ENCODE data around the gene SFT2D1. TPM values are rescaled to one million over a fixed set of nuclear protein-coding genes. Genes with fewer than 3 reads are reported as not detected.

Gene SFT2D1
- total RNA-seq, 1 experiment from 2014 or later = 54.1 TPM

DNA sequence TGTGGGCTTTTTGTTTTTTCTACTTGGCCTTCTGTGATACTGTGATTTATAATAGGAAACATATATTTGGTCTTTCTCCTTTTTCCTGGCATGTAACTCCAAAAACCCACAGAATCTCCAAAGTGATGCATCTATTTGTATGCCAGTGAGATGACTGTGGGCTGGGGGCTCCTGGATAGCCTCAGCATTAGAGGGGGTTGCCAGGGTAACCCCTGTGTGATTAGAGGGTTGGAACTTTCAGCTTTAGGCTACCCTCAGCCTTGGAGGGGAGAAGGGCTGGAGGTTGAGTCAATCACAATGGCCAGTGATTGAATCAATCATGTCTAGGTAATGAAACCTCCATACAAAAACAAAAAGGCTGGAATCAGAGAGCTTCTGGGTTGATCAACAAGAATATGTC lies 10.6 kb upstream of the SFT2D1 start:
- Histone ChIP-seq H3K4me3 (ENCODE audit: low read depth in 2 of 2, low read length in 2 of 2) (no peak overlapping the region), H3K4me1 (ENCODE audit: control insufficient read depth, insufficient read depth, low read length) (no peaks in the 10 kb centered on the region), H3K27ac (ENCODE audit: low read length) (no peak overlapping the region), H3K36me3 (ENCODE audit: control insufficient read depth, insufficient read depth, low read length) (no peaks in the 10 kb centered on the region), H3K9me3 (ENCODE audit: control insufficient read depth, insufficient read depth, low read depth, low read length) (no peaks in the 10 kb centered on the region), H3K27me3 (ENCODE audit: control insufficient read depth, insufficient read depth, low read length) (peaks cover 8% of the 10 kb centered on the region; the same call in 1 of the 2 replicates)
- POLR2A ChIA-PET = no interaction called here
- intact Hi-C loops (cut with micrococcal nuclease; ENCODE audit: unreplicated experiment) = no loop called here
- no peak for ATAC-seq
- no peak for DNase-seq (ENCODE audit: low read depth, low spot score)
- no peak for TF ChIP-seq CTCF (IDR thresholded peaks at IDR 0.05)
- TF ChIP-seq TCF7L2 (IDR thresholded peaks at IDR 0.05; ENCODE audit: low read depth, low read length) = no peak
- TF ChIP-seq, protein P1, sequence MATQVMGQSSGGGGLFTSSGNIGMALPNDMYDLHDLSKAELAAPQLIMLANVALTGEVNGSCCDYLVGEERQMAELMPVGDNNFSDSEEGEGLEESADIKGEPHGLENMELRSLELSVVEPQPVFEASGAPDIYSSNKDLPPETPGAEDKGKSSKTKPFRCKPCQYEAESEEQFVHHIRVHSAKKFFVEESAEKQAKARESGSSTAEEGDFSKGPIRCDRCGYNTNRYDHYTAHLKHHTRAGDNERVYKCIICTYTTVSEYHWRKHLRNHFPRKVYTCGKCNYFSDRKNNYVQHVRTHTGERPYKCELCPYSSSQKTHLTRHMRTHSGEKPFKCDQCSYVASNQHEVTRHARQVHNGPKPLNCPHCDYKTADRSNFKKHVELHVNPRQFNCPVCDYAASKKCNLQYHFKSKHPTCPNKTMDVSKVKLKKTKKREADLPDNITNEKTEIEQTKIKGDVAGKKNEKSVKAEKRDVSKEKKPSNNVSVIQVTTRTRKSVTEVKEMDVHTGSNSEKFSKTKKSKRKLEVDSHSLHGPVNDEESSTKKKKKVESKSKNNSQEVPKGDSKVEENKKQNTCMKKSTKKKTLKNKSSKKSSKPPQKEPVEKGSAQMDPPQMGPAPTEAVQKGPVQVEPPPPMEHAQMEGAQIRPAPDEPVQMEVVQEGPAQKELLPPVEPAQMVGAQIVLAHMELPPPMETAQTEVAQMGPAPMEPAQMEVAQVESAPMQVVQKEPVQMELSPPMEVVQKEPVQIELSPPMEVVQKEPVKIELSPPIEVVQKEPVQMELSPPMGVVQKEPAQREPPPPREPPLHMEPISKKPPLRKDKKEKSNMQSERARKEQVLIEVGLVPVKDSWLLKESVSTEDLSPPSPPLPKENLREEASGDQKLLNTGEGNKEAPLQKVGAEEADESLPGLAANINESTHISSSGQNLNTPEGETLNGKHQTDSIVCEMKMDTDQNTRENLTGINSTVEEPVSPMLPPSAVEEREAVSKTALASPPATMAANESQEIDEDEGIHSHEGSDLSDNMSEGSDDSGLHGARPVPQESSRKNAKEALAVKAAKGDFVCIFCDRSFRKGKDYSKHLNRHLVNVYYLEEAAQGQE (IDR thresholded peaks at IDR 0.05; ENCODE audit: insufficient read depth in 1 of 2, low read depth in 2 of 2, low read length in 1 of 2) = no peak
- no peak for TF ChIP-seq POLR2AphosphoS5 (IDR thresholded peaks at IDR 0.05; ENCODE audit: low read depth, low read length)
- TF ChIP-seq SIN3A (IDR thresholded peaks at IDR 0.05; ENCODE audit: borderline replicate concordance, insufficient read depth, low read depth, low read length) = no peak
- in situ Hi-C loops (cut with HindIII; ENCODE audit: low pct_unique_long_range_greater_than_20kb, low sequenced_read_pairs) = no loop called here
- CTCF ChIA-PET = no interaction called here
- BruUV-seq (replicated peaks) = no TSS peak

DNA sequence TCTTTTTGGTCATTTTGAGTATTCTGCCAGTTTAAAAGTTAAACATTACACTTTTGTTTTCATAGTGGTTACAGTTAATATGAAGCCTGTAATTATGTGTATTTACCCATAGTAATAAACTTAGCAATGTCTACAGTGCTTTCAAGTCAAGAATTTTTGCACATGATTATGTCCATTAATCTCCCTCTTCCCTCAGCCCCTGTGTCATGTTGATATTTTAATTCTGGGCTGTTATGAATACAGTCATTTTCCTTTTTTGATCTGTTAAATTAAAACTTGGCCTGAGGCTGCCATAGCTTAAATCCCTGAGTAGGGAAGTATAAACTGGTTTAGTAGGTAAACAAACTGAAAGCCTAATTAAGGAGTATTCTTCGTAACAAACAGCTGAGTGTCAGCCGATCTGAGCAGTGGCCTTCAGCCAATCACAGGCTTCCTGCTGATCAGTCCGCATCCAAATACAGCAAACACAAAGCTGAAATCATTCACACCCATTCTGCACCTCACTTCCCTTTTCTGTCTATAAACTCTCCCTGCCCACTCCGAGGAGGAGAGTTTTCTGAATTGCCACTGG lies 9.5 kb upstream of the SFT2D1 start:
- intact Hi-C loops (cut with micrococcal nuclease; ENCODE audit: unreplicated experiment) = no loop called here
- no peak for TF ChIP-seq TCF7L2 (IDR thresholded peaks at IDR 0.05; ENCODE audit: low read depth, low read length)
- TF ChIP-seq, protein P1 (IDR thresholded peaks at IDR 0.05; ENCODE audit: insufficient read depth in 1 of 2, low read depth in 2 of 2, low read length in 1 of 2) = no peak
- no peak for TF ChIP-seq SIN3A (IDR thresholded peaks at IDR 0.05; ENCODE audit: borderline replicate concordance, insufficient read depth, low read depth, low read length)
- TF ChIP-seq CTCF (IDR thresholded peaks at IDR 0.05) = no peak
- no peak for TF ChIP-seq POLR2AphosphoS5 (IDR thresholded peaks at IDR 0.05; ENCODE audit: low read depth, low read length)
- Histone ChIP-seq H3K4me3 (ENCODE audit: low read depth in 2 of 2, low read length in 2 of 2) (no peak overlapping the region), H3K27ac (ENCODE audit: low read length) (no peak overlapping the region), H3K4me1 (ENCODE audit: control insufficient read depth, insufficient read depth, low read length) (no peaks in the 10 kb centered on the region), H3K9me3 (ENCODE audit: control insufficient read depth, insufficient read depth, low read depth, low read length) (no peaks in the 10 kb centered on the region), H3K27me3 (ENCODE audit: control insufficient read depth, insufficient read depth, low read length) (peaks cover 8% of the 10 kb centered on the region; the same call in 1 of the 2 replicates), H3K36me3 (ENCODE audit: control insufficient read depth, insufficient read depth, low read length) (no peaks in the 10 kb centered on the region)
- ChIA-PET CTCF (no interaction called here), POLR2A (no interaction called here)
- in situ Hi-C loops (cut with HindIII; ENCODE audit: low pct_unique_long_range_greater_than_20kb, low sequenced_read_pairs) = no loop called here
- DNase-seq (ENCODE audit: low read depth, low spot score) (no peak), ATAC-seq (no peak)
- no TSS peak for BruUV-seq (replicated peaks)

Measured in Panc1 (cell line).